Prostate gland (tissue), 2 donors: ENCODE results near the gene KIF21B.

Experiments used
- CTCF ChIP-seq, 4 experiments: fragments of 200-600 bp in 2 of 4; fragments of 450-650 bp in 2 of 4; sonication (generic) in 2 of 4; IDR thresholded peaks; 1 replicate in 3 of 4; 2 replicates in 1 of 4; pipeline ENCODE4 v1.5.1; 2016 to 2019; ENCODE audit warnings: antibody characterized with exemption in 4 of 4, mild to moderate bottlenecking in 2 of 4, moderate library complexity in 2 of 4
- POLR2A ChIP-seq: fragments of 450-650 bp; IDR thresholded peaks from one replicate; pipeline ENCODE4 v1.6.1; 2016; ENCODE audit warnings: antibody characterized with exemption, mild to moderate bottlenecking
- POLR2AphosphoS5 ChIP-seq: sonication (generic); formaldehyde crosslinking; IDR thresholded peaks from one replicate; pipeline ENCODE4 v1.6.1; 2017; ENCODE audit warnings: antibody characterized with exemption

DNA sequence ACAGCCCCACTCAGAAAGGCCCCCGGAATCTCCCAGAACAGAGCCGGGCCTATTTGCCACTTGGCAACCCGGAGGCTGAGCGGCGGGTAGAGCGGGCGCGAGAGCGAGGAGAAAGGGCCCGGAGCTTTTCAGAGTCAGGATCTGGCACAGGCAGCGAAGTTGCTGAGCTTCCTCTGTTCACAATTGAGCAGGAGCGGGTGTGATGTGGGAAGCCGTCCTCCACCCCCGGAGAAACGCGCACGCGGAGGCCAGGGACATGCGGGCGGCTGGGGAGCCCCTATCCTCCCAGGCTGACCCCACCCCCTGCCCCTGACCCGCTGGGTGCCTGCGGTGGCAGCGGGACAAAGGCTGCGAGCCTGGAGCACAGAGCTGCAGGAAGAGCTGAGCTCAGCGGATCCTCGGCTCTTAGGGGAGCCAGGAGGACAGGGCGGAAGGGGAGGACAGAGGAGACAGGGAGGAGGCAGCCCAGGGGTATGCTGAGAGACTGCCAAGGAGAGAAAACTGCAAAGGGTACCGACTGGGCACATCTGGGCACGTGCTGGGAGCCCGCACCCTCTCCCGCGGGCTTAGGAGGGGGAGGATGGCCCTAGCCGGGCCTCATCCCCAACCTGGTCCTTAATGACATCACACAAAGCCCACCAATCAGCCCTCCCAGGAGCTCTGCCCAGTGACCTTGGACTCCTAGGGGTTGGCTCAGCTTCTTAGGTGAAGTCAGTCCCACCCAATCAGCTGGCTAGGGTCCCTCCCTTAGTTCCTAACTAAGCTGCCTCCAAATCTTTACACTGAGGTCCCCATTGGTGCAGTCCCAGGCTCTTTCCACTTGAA, 9.3 kb downstream of the KIF21B start:
- no peak for TF ChIP-seq POLR2A
- TF ChIP-seq CTCF (IDR thresholded peaks at IDR 0.05): no peak
- TF ChIP-seq POLR2AphosphoS5: no peak
